GM15510 (cell line): ENCODE measurements around the gene CD151.
A peak's percentile ranks its signal among the peaks of the same experiment; 100 is the strongest.

ENCODE experiments used
- POLR2A ChIP-seq: IDR thresholded peaks from 3 replicates; pipeline ENCODE4 v1.6.1; 2011; ENCODE audit warnings: borderline replicate concordance; ENCODE audit not compliant: insufficient read length; ENCODE audit errors: extremely low read depth

CD151 gene

DNA sequence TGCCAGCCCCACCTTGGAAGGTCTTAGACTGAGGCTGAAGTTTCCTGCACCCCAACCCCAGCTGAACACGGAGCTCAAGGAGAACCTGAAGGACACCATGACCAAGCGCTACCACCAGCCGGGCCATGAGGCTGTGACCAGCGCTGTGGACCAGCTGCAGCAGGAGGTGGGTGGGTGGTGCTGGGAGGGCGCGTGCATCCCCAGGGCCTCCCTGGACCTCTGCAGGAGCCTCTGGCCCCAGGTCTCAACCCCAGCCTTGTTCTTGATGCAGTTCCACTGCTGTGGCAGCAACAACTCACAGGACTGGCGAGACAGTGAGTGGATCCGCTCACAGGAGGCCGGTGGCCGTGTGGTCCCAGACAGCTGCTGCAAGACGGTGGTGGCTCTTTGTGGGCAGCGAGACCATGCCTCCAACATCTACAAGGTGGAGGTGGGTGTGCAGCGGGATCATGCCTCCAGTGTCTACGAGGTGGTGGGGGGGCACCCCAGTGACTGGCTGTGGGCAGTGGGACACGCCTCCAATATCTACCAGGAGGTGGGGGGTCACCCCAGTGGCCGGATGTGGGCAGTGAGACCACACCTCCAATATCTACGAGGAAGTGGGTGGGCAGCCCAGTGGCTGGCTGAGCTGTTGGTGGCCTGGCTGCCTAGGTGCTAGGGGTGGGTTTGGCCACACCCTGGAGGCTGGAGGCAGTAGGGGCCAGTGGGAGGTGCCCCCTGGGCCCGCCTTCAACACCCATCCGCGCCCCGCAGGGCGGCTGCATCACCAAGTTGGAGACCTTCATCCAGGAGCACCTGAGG is 4.6 kb downstream of the CD151 start:
- TF ChIP-seq POLR2A: no peak

DNA sequence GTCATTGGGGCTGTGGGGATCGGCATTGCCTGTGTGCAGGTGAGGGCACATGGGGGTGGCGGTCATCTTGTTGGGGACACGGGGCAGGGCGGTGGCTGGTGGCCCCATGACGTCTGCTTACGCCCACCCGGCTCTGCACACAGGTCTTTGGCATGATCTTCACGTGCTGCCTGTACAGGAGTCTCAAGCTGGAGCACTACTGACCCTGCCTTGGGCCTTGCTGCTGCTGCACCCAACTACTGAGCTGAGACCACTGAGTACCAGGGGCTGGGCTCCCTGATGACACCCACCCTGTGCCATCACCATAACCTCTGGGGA is 5.2 kb downstream of the CD151 start:
- no peak for TF ChIP-seq POLR2A

DNA sequence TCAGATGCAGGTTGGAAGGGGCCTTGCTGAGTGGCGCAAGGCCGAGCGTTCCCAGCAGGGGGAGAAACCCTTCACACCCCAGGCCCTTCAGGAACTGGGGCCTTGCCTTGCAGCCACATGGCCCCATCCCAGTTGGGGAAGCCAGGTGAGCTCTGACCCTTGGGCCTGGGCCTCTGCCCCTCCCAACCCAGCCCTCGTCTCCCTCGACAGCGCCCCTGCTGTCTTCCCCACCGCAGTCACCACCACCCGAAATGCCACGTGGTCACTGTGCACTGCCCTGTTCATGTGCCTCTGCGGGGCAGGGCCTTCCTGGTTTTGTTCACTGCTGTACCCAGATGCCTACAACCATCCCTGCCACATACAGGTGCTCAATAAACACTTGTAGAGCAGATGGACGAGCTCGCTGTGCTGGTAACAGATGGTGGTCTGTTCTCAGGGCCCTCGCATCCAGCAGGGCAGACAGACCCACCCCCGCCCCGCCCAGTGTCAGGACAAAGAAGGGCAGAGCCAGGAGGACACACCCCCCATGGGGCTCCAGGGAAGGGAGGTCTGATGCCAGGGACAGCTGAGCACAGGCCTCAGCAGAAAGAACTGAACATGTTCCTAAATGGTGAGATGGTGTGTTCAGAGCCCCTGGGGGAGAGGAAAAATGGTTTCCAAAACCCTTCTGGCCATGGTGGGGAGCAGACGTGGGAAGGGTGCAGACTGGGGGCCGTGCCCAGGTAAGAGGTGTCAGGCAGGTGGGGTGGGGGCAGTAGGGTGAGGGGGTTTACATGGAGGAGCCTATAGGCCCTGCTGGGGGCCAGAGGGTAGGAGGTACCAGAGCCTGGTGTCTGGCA is 5.9 kb downstream of the CD151 start:
- TF ChIP-seq POLR2A: no peak

DNA sequence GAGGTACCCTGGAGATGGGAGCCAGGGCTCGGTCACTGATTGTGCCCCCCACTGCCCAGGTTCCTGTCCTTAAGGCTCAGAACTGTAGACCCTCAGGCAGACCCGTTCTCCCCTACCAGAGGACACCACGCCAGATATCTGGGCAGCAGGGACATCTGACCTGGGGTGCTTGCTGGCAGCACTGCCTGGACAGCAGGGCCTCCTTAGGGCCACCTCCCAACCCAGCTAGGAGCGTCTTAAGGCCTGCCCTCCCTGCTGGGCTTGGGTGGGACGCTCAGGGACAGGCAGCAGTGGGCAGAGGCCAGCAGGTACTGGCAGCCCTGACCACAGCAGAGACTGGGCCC is 6.5 kb downstream of the CD151 start:
- peak; percentile 17 for TF ChIP-seq POLR2A

DNA sequence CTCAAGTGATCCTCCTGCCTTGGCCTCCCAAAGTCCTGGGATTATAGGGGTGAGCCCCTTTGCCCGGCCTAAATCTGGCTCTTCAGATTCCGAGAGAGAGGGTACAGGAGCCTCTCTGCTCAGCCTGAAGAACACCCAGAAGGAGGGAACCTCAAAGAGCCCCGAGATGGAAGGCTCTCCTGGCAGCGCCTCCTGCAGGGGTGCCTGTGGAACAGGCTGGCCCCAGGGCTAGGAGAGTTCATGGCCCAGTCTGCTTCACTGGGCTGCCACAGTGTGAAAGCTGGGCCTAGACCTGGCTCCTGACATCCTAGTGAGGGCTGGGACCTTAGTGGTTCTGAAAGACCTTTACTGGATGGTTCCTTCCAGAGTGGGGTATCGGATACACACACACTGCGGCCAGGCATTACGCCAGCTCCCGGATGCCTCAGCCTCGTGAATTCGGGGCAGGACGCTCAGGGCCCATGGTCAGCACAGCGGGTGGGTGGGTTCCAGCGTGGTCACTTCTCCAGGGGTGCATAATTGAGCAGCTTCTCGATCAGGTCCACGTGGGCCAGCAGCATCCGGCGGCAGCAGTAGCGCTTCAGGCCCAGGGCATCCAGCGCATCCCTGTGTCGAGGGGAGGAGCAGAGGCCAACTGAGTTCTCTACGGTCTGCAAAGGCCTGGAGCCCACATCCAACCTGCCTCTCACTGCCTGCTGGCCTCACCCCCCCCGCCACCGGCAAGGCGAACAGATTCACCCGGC is 7.3 kb downstream of the CD151 start:
- no peak for TF ChIP-seq POLR2A

DNA sequence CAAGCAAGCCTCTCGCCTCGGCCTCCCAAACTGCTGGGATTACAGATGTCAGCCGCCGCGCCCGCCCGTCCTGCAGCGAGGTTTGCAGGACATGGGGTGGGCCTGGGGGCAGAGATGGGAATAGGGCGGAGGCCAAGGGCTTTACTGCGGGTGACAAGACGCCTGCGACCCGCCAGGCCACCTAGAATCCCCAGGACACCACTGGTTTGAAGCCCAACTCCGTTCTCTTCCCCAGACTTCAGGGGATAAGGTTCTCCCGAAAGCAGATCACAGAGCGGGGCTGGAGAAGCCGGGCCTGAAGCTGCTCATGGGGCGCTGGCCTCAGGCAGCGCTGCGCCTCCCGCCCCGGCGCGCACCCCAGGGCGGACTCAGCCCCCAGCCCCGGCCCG is 9.2 kb downstream of the CD151 start:
- no peak for TF ChIP-seq POLR2A

DNA sequence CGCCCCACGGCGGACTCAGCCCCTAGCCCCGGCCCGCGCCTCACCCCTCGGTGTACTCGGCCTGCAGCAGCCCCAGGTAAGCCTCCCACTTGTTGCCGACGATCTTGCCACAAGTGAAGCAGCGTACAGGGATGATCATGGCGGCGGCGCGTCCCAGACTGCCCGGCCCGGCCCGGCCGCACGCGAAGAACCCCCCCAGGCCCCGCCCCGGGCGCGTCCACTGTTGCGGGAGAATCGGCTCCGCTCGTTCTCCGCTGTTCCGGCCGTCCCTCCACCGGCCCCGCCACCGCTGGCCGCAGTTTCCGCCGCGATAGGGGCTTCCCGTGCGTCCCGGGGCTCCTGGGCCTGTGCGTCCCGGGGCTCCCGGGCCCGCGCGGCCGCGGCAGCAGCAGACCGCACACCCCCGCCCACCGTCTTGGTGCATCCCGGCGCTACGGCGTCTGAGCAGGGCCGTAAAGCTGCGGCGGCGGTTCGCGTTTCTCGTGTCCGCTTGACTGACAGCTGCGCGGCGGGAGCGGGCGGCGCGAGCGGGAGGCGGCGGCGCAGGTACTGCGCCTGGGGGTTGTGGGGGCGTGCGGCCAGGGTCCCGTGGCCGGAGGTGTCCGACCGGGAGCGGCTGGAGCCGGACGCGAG is 9.7 kb downstream of the CD151 start, which contains the start of the genes POLR2L and TSPAN4:
Gene POLR2L, minus strand, starts transcription at position 160 of the 633 bp plus-strand sequence. Its CDS starts 21 bp downstream, at position 139.
Gene TSPAN4, plus strand, starts transcription at position 483 of the 633 bp plus-strand sequence. CDS start 7,453 bp downstream, outside the sequence.
- TF ChIP-seq POLR2A: peak; percentile 99

DNA sequence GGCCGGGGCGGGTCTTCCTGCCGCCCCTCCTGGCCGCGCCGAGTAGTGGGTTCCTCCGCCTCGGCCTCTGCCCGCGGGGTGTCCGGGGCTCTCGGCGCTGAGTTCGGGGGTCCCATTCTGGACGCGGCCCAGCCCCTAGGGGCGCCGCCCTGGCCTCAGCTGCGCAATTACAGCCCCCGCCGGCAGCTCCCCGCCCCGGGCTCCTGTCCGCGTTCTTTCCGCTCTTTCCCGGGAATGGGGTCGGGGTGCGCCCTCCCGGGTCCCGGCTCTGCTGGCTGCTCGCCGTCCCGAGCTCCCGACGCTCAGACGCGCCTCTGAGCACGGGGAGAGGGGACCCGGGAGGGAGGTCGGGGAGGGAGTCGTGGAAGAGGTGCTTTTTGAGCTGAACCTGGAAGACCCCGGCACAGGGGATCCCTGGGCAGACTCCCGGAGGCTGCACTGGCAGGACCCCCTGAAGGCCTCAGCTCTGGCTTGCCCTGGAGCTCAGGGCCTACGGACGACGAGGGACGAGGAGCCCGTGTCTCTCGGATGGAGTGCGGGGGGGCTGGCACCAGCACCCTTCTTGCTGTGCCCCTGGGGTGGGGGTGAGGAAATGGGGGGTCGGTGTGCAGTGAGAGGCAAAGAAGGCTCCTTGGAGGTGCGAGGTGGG is 10.5 kb downstream of the CD151 start:
- no peak for TF ChIP-seq POLR2A

DNA sequence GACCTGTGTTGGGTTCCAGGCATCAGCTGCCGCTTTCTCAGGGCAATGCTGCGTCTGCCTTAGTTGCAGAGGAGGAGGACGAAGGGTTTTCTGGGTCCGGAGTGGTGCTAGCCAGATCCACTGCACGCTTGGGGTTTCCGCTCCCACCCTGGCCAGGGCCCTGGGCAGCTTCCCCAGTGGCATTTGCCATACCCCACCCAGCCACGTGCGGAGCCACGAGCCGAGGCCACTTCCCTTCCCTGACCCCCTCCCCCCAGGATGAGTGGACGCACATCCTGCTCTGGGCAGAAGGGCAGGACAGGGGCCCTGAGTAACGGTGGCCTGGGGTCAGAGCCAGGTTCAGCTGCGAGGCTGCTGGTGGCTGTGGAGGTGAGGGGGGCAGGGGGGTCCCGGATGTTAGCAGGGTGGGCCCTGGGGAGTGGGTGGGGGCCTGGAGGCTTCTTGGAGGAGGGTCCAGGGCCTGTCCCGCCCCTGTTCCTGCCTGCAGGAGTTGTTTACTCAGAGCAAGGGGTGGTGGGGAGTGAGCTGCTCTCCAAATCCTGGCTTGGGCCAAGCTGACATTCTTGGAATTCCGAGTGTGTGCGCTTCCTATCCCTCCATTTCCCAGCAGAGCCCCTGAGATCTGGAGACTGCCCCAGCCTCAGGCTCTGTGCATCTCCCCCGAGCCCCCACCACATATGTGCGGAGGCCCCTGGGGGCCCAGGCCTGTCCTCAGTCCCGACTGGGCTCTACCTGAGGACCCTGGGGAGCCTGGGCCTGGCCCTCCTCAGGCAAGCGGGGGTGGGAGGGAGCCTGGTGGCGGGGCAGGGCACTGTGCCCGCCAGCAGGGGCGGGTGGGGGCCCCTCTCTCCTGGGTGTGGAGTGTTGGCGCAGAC is 11.3 kb downstream of the CD151 start:
- no peak for TF ChIP-seq POLR2A

DNA sequence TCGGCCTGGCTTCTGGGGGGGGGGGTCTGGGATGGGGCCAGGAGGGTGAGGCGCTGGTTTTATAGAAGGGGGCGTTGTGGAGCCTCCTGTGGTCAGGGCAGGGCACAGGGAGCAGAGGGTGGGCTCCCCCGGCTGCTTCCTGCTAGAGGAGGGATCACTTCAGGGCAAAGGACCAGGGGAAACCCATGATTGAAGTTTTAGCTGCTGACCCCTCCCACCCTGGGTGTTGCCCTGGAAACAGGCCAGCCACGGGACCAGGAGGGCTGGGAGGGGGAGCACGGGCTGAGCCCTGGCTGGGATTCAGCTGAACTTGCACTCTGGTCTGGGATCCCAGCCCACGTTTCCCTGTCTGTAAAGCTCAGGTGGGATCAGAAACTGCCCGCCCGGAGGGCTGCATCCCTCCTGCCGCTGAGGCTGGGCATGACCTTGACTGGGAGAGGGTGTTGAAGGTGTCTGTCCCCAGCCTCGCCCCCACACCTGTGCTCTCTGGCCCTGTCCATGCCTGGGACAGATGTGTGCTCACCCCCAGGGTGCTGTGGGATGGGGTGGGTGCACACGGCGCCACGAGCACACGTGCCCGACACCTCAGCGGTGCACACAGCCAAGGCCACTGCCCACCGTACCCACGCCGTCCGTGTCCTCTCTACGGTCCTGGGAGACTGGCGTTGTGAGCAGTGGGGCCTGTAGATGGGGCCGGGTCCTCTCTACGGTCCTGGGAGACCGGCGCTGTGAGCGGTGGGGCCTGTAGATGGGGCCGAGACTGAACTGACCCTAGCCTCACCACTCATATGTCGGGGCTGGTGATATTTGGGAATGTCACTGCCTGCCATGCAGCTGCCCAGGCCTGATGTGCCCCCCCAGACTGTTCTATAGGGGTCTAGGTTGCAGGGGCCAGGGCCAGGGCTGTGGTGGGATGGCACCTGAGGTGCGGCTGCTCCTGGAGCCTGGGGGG is 12.2 kb downstream of the CD151 start:
- no peak for TF ChIP-seq POLR2A

DNA sequence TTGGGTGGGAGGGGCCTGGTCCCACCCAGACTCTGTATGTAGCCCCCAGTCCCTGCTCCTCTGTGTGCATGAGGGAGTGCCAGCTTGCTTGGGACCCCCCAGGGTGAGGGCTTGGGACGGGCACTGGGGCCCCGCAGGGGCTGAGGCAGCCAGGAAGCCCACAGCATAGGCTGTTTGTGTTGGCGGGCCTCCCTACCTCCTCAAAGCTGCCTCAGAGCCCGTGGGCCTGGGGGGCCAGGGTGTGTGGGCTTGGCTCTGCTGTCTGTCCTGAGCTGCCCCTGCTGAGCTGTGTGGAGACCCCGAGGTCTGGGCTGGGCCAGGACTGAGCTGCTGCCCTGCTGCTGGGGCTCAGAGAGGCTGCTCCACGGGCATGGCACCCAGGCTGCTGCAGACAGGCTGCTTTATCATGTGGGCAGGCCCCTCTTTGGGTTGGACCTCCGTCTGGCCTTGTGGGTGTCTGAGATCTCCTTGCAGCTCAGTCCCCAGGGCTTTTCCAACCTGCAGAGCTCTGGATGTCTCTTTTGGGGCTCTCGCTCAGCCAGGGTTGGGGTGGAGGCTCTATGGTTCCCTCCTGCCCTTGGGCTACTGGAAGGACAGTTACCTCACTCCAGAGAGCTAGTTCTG is 13.2 kb downstream of the CD151 start:
- TF ChIP-seq POLR2A: no peak
